Measurements from ENCODE around the gene CES4A.

- TF ChIP-seq CTCF (conservative IDR thresholded peaks at IDR 0.05; ENCODE audit: low read length) = no peak
- no peak for TF ChIP-seq EZH2phosphoT487 (IDR thresholded peaks at IDR 0.05; ENCODE audit: borderline replicate concordance)
These were observed 29.0 kb downstream of the CES4A start for GRCh38 chr16:67017421-67017750.

Measured in Loucy (cell line).